ENCODE results near the gene EPHA6.
A peak's percentile ranks its signal among the peaks of the same experiment; 100 is the strongest.

The EPHA6 gene

GRCh38 chr3:97694876-97695275 is 880.5 kb downstream of the EPHA6 start:
- FAIRE-seq (no peak), DNase-seq (ENCODE audit: insufficient read length, low spot score) (no peak)
- TF ChIP-seq POU2F2 (IDR thresholded peaks at IDR 0.05; ENCODE audit: low read depth, low read length) = no peak
- TF ChIP-seq SPI1 (IDR thresholded peaks at IDR 0.05; ENCODE audit: low read depth, low read length) = no peak
- TF ChIP-seq PAX5 (IDR thresholded peaks at IDR 0.05; ENCODE audit: insufficient read depth, low read length, severe bottlenecking) = no peak
- no peak for TF ChIP-seq POLR2A (IDR thresholded peaks at IDR 0.05; ENCODE audit: low read depth, low read length)
- no peak for TF ChIP-seq TAF1 (IDR thresholded peaks at IDR 0.05; ENCODE audit: low read depth, low read length)

- FAIRE-seq (no peak), DNase-seq (ENCODE audit: insufficient read length, low spot score) (no peak)
- TF ChIP-seq POLR2A (IDR thresholded peaks at IDR 0.05; ENCODE audit: low read depth, low read length) = no peak
- TF ChIP-seq POU2F2 (IDR thresholded peaks at IDR 0.05; ENCODE audit: low read depth, low read length) = no peak
- no peak for TF ChIP-seq SPI1 (IDR thresholded peaks at IDR 0.05; ENCODE audit: low read depth, low read length)
- no peak for TF ChIP-seq TAF1 (IDR thresholded peaks at IDR 0.05; ENCODE audit: low read depth, low read length)
- no peak for TF ChIP-seq PAX5 (IDR thresholded peaks at IDR 0.05; ENCODE audit: insufficient read depth, low read length, severe bottlenecking)
- TF ChIP-seq POLR2AphosphoS5 (IDR thresholded peaks at IDR 0.05; ENCODE audit: low read depth, low read length) = no peak
Measured at GRCh38 chr3:97698691-97699090, 884.3 kb downstream of the EPHA6 start.

GRCh38 chr3:97699889-97700288 is 885.5 kb downstream of the EPHA6 start:
- TF ChIP-seq SPI1 (IDR thresholded peaks at IDR 0.05; ENCODE audit: low read depth, low read length) = no peak
- TF ChIP-seq POLR2AphosphoS5 (IDR thresholded peaks at IDR 0.05; ENCODE audit: low read depth, low read length) = no peak
- TF ChIP-seq TAF1 (IDR thresholded peaks at IDR 0.05; ENCODE audit: low read depth, low read length) = no peak
- no peak for TF ChIP-seq POLR2A (IDR thresholded peaks at IDR 0.05; ENCODE audit: low read depth, low read length)
- no peak for TF ChIP-seq POU2F2 (IDR thresholded peaks at IDR 0.05; ENCODE audit: low read depth, low read length)
- no peak for TF ChIP-seq PAX5 (IDR thresholded peaks at IDR 0.05; ENCODE audit: insufficient read depth, low read length, severe bottlenecking)
- DNase-seq (ENCODE audit: insufficient read length, low spot score) (no peak), FAIRE-seq (no peak)

GRCh38 chr3:97705764-97706163 is 891.4 kb downstream of the EPHA6 start:
- TF ChIP-seq POLR2A (IDR thresholded peaks at IDR 0.05; ENCODE audit: low read depth, low read length) = no peak
- TF ChIP-seq POLR2AphosphoS5 (IDR thresholded peaks at IDR 0.05; ENCODE audit: low read depth, low read length) = no peak
- TF ChIP-seq PAX5 (IDR thresholded peaks at IDR 0.05; ENCODE audit: insufficient read depth, low read length, severe bottlenecking) = no peak
- no peak for TF ChIP-seq SPI1 (IDR thresholded peaks at IDR 0.05; ENCODE audit: low read depth, low read length)
- TF ChIP-seq POU2F2 (IDR thresholded peaks at IDR 0.05; ENCODE audit: low read depth, low read length) = no peak
- no peak for TF ChIP-seq TAF1 (IDR thresholded peaks at IDR 0.05; ENCODE audit: low read depth, low read length)
- DNase-seq (ENCODE audit: insufficient read length, low spot score) (no peak), FAIRE-seq (no peak)

- TF ChIP-seq POU2F2 (IDR thresholded peaks at IDR 0.05; ENCODE audit: low read depth, low read length) (no peak), POLR2AphosphoS5 (IDR thresholded peaks at IDR 0.05; ENCODE audit: low read depth, low read length) (no peak), SPI1 (IDR thresholded peaks at IDR 0.05; ENCODE audit: low read depth, low read length) (no peak), TAF1 (IDR thresholded peaks at IDR 0.05; ENCODE audit: low read depth, low read length) (no peak), POLR2A (IDR thresholded peaks at IDR 0.05; ENCODE audit: low read depth, low read length) (no peak), PAX5 (IDR thresholded peaks at IDR 0.05; ENCODE audit: insufficient read depth, low read length, severe bottlenecking) (no peak)
- no peak for DNase-seq (ENCODE audit: insufficient read length, low spot score)
- no peak for FAIRE-seq
Measured at GRCh38 chr3:97706226-97706625, 891.8 kb downstream of the EPHA6 start.

- no peak for FAIRE-seq
Measured at GRCh38 chr3:97711654-97712053, 897.3 kb downstream of the EPHA6 start.

GRCh38 chr3:97712919-97713318 is 898.5 kb downstream of the EPHA6 start:
- FAIRE-seq = no peak
- DNase-seq (ENCODE audit: insufficient read length, low spot score) = no peak

More at GRCh38 chr3:97711654-97712053, 897.3 kb downstream of the EPHA6 start:
- DNase-seq (ENCODE audit: insufficient read length, low spot score) = no peak
- no peak for TF ChIP-seq POLR2A (IDR thresholded peaks at IDR 0.05; ENCODE audit: low read depth, low read length)
- TF ChIP-seq POU2F2 (IDR thresholded peaks at IDR 0.05; ENCODE audit: low read depth, low read length) = no peak
- no peak for TF ChIP-seq SPI1 (IDR thresholded peaks at IDR 0.05; ENCODE audit: low read depth, low read length)
- no peak for TF ChIP-seq PAX5 (IDR thresholded peaks at IDR 0.05; ENCODE audit: insufficient read depth, low read length, severe bottlenecking)

GRCh38 chr3:97713634-97714033 is 899.2 kb downstream of the EPHA6 start:
- no peak for FAIRE-seq
- DNase-seq (ENCODE audit: insufficient read length, low spot score) = no peak

More at GRCh38 chr3:97712919-97713318, 898.5 kb downstream of the EPHA6 start:
- TF ChIP-seq POLR2A (IDR thresholded peaks at IDR 0.05; ENCODE audit: low read depth, low read length) (no peak), POU2F2 (IDR thresholded peaks at IDR 0.05; ENCODE audit: low read depth, low read length) (no peak), POLR2AphosphoS5 (IDR thresholded peaks at IDR 0.05; ENCODE audit: low read depth, low read length) (no peak), TAF1 (IDR thresholded peaks at IDR 0.05; ENCODE audit: low read depth, low read length) (no peak), PAX5 (IDR thresholded peaks at IDR 0.05; ENCODE audit: insufficient read depth, low read length, severe bottlenecking) (no peak)

GRCh38 chr3:97719156-97719821 is 904.9 kb downstream of the EPHA6 start:
- peak; percentile 15 for DNase-seq (ENCODE audit: insufficient read length, low spot score)
- FAIRE-seq = peak; percentile 87
- TF ChIP-seq POU2F2 (IDR thresholded peaks at IDR 0.05; ENCODE audit: low read depth, low read length) (no peak), POLR2AphosphoS5 (IDR thresholded peaks at IDR 0.05; ENCODE audit: low read depth, low read length) (no peak), PAX5 (IDR thresholded peaks at IDR 0.05; ENCODE audit: insufficient read depth, low read length, severe bottlenecking) (no peak)

More at GRCh38 chr3:97713634-97714033, 899.2 kb downstream of the EPHA6 start:
- no peak for TF ChIP-seq POLR2A (IDR thresholded peaks at IDR 0.05; ENCODE audit: low read depth, low read length)
- no peak for TF ChIP-seq SPI1 (IDR thresholded peaks at IDR 0.05; ENCODE audit: low read depth, low read length)
- TF ChIP-seq POU2F2 (IDR thresholded peaks at IDR 0.05; ENCODE audit: low read depth, low read length) = no peak
- no peak for TF ChIP-seq PAX5 (IDR thresholded peaks at IDR 0.05; ENCODE audit: insufficient read depth, low read length, severe bottlenecking)
- no peak for TF ChIP-seq POLR2AphosphoS5 (IDR thresholded peaks at IDR 0.05; ENCODE audit: low read depth, low read length)
- TF ChIP-seq TAF1 (IDR thresholded peaks at IDR 0.05; ENCODE audit: low read depth, low read length) = no peak

- no peak for DNase-seq (ENCODE audit: insufficient read length, low spot score)
- TF ChIP-seq SPI1 (IDR thresholded peaks at IDR 0.05; ENCODE audit: low read depth, low read length) (no peak), POLR2AphosphoS5 (IDR thresholded peaks at IDR 0.05; ENCODE audit: low read depth, low read length) (no peak), PAX5 (IDR thresholded peaks at IDR 0.05; ENCODE audit: insufficient read depth, low read length, severe bottlenecking) (no peak), POU2F2 (IDR thresholded peaks at IDR 0.05; ENCODE audit: low read depth, low read length) (no peak), TAF1 (IDR thresholded peaks at IDR 0.05; ENCODE audit: low read depth, low read length) (no peak), POLR2A (IDR thresholded peaks at IDR 0.05; ENCODE audit: low read depth, low read length) (no peak)
- FAIRE-seq = no peak
Measured at GRCh38 chr3:97720417-97720816, 906.0 kb downstream of the EPHA6 start.
